PC-3 (cell line): ENCODE measurements around the gene MYOCD.

Source experiments
- CTCF ChIP-seq: fragments of 300-600 bp; sonication (generic); conservative IDR thresholded peaks from 2 replicates; pipeline ENCODE4 v1.5.1; 2017; ENCODE audit warnings: antibody characterized with exemption, low read depth, mild to moderate bottlenecking, low read length
- EZH2 ChIP-seq: fragments of 300-600 bp; sonication (generic); IDR thresholded peaks from one replicate; pipeline ENCODE4 v1.6.1; 2017; ENCODE audit warnings: antibody characterized with exemption, mild to moderate bottlenecking, low read length; ENCODE audit not compliant: unreplicated experiment

GRCh38 chr17:12722282-12722681, 56.6 kb downstream of the MYOCD start:
- TF ChIP-seq CTCF (no peak), EZH2 (no peak)
